HG02798 (cell line): ENCODE results near the gene DUSP7.

Source experiments
- ATAC-seq: cut with Tn5 transposase; IDR thresholded peaks from one replicate; pipeline ENCODE4 v1.9.1; 2021; ENCODE audit warnings: mild to moderate bottlenecking; ENCODE audit not compliant: unreplicated experiment, poor library complexity

The DUSP7 gene

GRCh38 chr3:52015438-52016228 lies 40.7 kb downstream of the DUSP7 start:
- ATAC-seq, result no peak

- ATAC-seq, result no peak
Measured at GRCh38 chr3:52014613-52015012, 41.8 kb downstream of the DUSP7 start.

- ATAC-seq, result no peak
Measured at GRCh38 chr3:52013802-52014598, 42.4 kb downstream of the DUSP7 start.

- no peak for ATAC-seq
Measured at GRCh38 chr3:52012699-52013098, 43.7 kb downstream of the DUSP7 start.

GRCh38 chr3:52010431-52010830 lies 45.9 kb downstream of the DUSP7 start:
- no peak for ATAC-seq

GRCh38 chr3:52007291-52007690 lies 49.1 kb downstream of the DUSP7 start:
- no peak for ATAC-seq

- ATAC-seq, result no peak
Measured at GRCh38 chr3:52006820-52007133, 49.6 kb downstream of the DUSP7 start.

GRCh38 chr3:52006017-52006819 lies 50.2 kb downstream of the DUSP7 start:
- no peak for ATAC-seq

GRCh38 chr3:52005571-52005986 lies 50.8 kb downstream of the DUSP7 start:
- ATAC-seq, result no peak

GRCh38 chr3:52004906-52005395 lies 51.4 kb downstream of the DUSP7 start:
- ATAC-seq, result no peak

- no peak for ATAC-seq
Measured at GRCh38 chr3:52004163-52004787, 52.1 kb downstream of the DUSP7 start.

- ATAC-seq, result no peak
Measured at GRCh38 chr3:52002748-52003147, 53.6 kb downstream of the DUSP7 start.

- peak; percentile 89 for ATAC-seq
Measured at GRCh38 chr3:52001443-52001974, 54.9 kb downstream of the DUSP7 start.

- no peak for ATAC-seq
Measured at GRCh38 chr3:51999846-52000245, 56.5 kb downstream of the DUSP7 start.
